GM18507 (cell line): ENCODE results near the gene PIN1.

Experiments
- DNase-seq: peaks from one replicate; pipeline ENCODE4 v3.0.0; 2011; ENCODE audit warnings: low read depth; ENCODE audit not compliant: insufficient read length; ENCODE audit errors: extremely low spot score
- FAIRE-seq: peaks from 2 replicates; lab custom pipeline; 2011; peaks lifted over from hg19 to GRCh38; lab: Jason Lieb, UNC

The PIN1 gene

GRCh38 chr19:9877780-9878510 is 42.8 kb downstream of the PIN1 start:
- DNase-seq (no peak), FAIRE-seq (no peak)

GRCh38 chr19:9878511-9879196 is 43.5 kb downstream of the PIN1 start:
- DNase-seq (no peak), FAIRE-seq (no peak)

- FAIRE-seq (no peak), DNase-seq (no peak)
These were observed 46.6 kb downstream of the PIN1 start for GRCh38 chr19:9881720-9882119.

- DNase-seq (no peak), FAIRE-seq (no peak)
These were observed 48.2 kb downstream of the PIN1 start for GRCh38 chr19:9883231-9883758.

GRCh38 chr19:9883764-9884163 is 48.6 kb downstream of the PIN1 start:
- no peak for FAIRE-seq
- no peak for DNase-seq

GRCh38 chr19:9885077-9885552 is 50.0 kb downstream of the PIN1 start:
- FAIRE-seq (no peak), DNase-seq (no peak)

- FAIRE-seq (no peak), DNase-seq (no peak)
These were observed 56.7 kb downstream of the PIN1 start for GRCh38 chr19:9891609-9892373.
